Pancreas (tissue), 10 donors: Measurements from ENCODE around the gene ASB16. TPM values are rescaled to one million over a fixed set of nuclear protein-coding genes. Genes with fewer than 3 reads are reported as not detected.

Experiments
- ATAC-seq, 4 donors: fragments of 200-7000 bp; cut with Tn5 transposase; one replicate each; pipeline versions ENCODE4 v1.8.0 to v1.9.1; 2020; ENCODE audit warnings: mild to moderate bottlenecking in 4 of 4, moderate library complexity in 4 of 4
- DNase-seq, 6 donors: peaks; one replicate each; pipeline ENCODE4 v3.0.0-alpha.2; 2020
- FAIRE-seq: peaks from 2 replicates; lab custom pipeline; 2012; peaks lifted over from hg19 to GRCh38; lab: Jason Lieb, UNC
- H3K27ac ChIP-seq, 4 donors: fragments of 200-600 bp; sonication (generic); 1 replicate in 3 of 4; 2 replicates in 1 of 4; pipeline versions ENCODE4 v1.5.0 to v1.8.0; 2020
- H3K27me3 ChIP-seq, 4 donors: fragments of 200-600 bp; one replicate each; pipeline ENCODE4 v1.8.0; 2021
- H3K36me3 ChIP-seq, 3 donors: fragments of 200-600 bp; sonication (generic) in 1 of 3; one replicate each; pipeline versions ENCODE4 v1.5.0 to v1.8.0; 2020 to 2021
- H3K4me1 ChIP-seq, 3 donors: fragments of 200-600 bp; one replicate each; pipeline ENCODE4 v1.8.0; 2021
- H3K4me3 ChIP-seq, 4 donors: fragments of 200-600 bp; sonication (generic) in 2 of 4; one replicate each; pipeline versions ENCODE4 v1.5.0 to v1.8.0; 2020 to 2021
- H3K9me3 ChIP-seq, 4 donors: fragments of 200-600 bp; one replicate each; pipeline ENCODE4 v1.8.0; 2021
- WGBS, 2 donors: extraction: QIAGEN DNeasy Blood & Tissue Kit; methylation state at CpG; one replicate each; pipeline ENCODE4 v1.1.7; 2013; 5-methylcytosine and 5-hydroxymethylcytosine counted together
- intact Hi-C, 3 donors: fragments of 100-400 bp; cut with DNase I; formaldehyde crosslinking; loops; one replicate each; pipeline versions ENCODE4 v1.11.1 to v1.14.2; 2022
- polyA plus RNA-seq, 2 donors: library from polyadenylated mRNA; stranded (reverse); fragments of 200-250 nt; gene quantifications; one replicate each; pipeline ENCODE4 v1.2.3, GENCODE V29; 2013
- total RNA-seq, 6 donors: library from RNA; stranded (reverse); fragmentation: NEBNext Ultra II Directional in 4 of 6; extraction: Animal tissue kit (Norgen Biotek cat#: 25700) in 4 of 6; gene quantifications; one replicate each; pipeline versions ENCODE4 v1.2.1 to v1.2.4, GENCODE V29; 2021 to 2023
- TF ChIP-seq, protein P1 (sequence below), 4 donors: fragments of 200-600 bp; sonication (generic) in 3 of 4; IDR thresholded peaks; one replicate each; pipeline versions ENCODE4 v1.5.0 to v1.8.0; 2021; ENCODE audit warnings: antibody characterized with exemption in 4 of 4
- donor health status: healthy with polysubstance abuse.
- donor health status: DM: no; HTN: no; CAD: no; lungs with moderate emphysema.
- donor health status: DM: no; HTN: no; CAD: no.
- donor health status: control.
- donor health status: control.
- donor health status: Bipolar disorder and iron deficiency.
- donor health status: DM: yes; HTN: yes; CAD: no.
- donor health status: DM: no; HTN: no; CAD: no.
- donor health status: DM: no; HTN: no; CAD: no.
- donor health status: DM: yes; HTN: yes; CAD: no.

Gene ASB16
- total and polyA plus RNA-seq, 8 donors, result 1.1 to 3.9 (median 2.3) TPM

DNA sequence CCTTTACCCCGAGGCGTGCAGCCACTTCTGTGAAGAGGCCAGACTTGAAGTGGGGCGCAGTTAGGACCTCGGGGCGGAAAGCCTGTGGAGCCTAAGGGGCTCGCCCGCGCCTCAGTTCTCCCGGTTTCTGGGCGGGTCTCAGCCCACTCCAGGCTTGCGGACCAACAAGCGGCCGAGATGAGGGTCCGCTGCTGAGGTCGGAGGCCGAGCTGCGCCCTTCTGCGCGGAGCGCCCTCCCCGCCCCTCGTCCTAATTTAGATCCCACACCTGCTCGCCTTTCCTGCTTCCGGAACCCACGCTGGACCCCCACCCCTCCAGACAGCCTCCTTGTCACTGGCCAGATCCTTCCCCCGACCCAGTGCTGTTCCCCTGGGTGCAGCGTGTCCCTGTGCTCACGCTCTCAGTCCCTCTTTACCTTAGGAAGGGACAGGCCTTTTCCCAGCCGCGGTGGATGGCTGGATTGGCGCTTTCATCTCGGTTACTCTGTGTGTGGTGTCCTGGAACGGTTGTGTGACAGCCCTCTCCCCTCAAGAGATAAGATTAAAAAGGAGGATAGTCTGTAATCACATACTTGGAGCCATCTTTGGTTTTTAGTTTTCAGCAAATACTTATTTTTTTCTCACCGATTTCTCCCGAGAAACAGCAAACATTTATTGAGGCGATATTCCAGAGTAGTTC, 30.1 kb downstream of the ASB16 start:
- peak overlapping the region; percentile 83 to 93 (median 91) for H3K27ac ChIP-seq
- DNase-seq (peak in 1 of 6 donors; percentile 46), ATAC-seq (peak in 3 of 4 donors; percentile 0 to 1 (median 1)), FAIRE-seq (no peak)
- no peaks in the 10 kb centered on the region for H3K27me3 ChIP-seq
- H3K36me3 ChIP-seq, result no peaks in the 10 kb centered on the region
- WGBS, 2 donors, result 3 to 4% methylated on average over 34 to 36 of the region's 36 CpGs
- H3K4me3 ChIP-seq, result peak overlapping the region; percentile 87 to 93 (median 91)
- H3K4me1 ChIP-seq, result peaks cover 3 to 11% (median 6%) of the 10 kb centered on the region in 3 donors
- TF ChIP-seq, protein P1, sequence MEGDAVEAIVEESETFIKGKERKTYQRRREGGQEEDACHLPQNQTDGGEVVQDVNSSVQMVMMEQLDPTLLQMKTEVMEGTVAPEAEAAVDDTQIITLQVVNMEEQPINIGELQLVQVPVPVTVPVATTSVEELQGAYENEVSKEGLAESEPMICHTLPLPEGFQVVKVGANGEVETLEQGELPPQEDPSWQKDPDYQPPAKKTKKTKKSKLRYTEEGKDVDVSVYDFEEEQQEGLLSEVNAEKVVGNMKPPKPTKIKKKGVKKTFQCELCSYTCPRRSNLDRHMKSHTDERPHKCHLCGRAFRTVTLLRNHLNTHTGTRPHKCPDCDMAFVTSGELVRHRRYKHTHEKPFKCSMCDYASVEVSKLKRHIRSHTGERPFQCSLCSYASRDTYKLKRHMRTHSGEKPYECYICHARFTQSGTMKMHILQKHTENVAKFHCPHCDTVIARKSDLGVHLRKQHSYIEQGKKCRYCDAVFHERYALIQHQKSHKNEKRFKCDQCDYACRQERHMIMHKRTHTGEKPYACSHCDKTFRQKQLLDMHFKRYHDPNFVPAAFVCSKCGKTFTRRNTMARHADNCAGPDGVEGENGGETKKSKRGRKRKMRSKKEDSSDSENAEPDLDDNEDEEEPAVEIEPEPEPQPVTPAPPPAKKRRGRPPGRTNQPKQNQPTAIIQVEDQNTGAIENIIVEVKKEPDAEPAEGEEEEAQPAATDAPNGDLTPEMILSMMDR (IDR thresholded peaks at IDR 0.05), result no peak
- H3K9me3 ChIP-seq, result no peaks in the 10 kb centered on the region
- intact Hi-C loops, result no loop called here

DNA sequence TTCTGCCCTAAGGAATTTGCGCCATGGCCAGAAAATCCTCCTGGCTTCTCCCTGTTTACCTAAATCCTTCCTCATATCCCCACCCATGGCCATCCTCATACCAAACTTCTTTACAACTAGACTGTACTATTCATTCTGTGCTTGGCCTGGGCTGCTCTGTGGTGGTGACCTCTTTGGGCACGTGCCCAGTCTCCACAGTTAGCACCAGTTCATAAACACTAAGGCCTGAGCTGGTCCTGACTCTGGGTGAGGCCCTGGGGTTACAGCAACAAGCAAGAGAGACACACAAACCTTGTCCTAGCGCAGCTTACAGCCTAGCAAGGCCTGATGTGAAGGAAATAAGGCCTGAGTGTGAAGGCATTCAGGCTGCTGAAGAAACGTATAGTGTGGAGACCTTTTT, 32.3 kb downstream of the ASB16 start:
- peaks cover 0 to 12% (median 11%) of the 10 kb centered on the region in 3 donors for H3K36me3 ChIP-seq
- no peak for FAIRE-seq
- TF ChIP-seq, protein P1 (IDR thresholded peaks at IDR 0.05), result no peak
- peak in 1 of 6 donors; percentile 25 for DNase-seq
- no peak overlapping the region for H3K27ac ChIP-seq
- ATAC-seq, result no peak
- H3K4me1 ChIP-seq, result peaks cover 3 to 11% (median 3%) of the 10 kb centered on the region in 3 donors
- intact Hi-C loops, result no loop called here
- H3K27me3 ChIP-seq, result no peaks in the 10 kb centered on the region
- H3K4me3 ChIP-seq, result no peak overlapping the region
- 79 to 86% methylated on average over 4 of the region's 4 CpGs for WGBS, 2 donors
- no peaks in the 10 kb centered on the region for H3K9me3 ChIP-seq

DNA sequence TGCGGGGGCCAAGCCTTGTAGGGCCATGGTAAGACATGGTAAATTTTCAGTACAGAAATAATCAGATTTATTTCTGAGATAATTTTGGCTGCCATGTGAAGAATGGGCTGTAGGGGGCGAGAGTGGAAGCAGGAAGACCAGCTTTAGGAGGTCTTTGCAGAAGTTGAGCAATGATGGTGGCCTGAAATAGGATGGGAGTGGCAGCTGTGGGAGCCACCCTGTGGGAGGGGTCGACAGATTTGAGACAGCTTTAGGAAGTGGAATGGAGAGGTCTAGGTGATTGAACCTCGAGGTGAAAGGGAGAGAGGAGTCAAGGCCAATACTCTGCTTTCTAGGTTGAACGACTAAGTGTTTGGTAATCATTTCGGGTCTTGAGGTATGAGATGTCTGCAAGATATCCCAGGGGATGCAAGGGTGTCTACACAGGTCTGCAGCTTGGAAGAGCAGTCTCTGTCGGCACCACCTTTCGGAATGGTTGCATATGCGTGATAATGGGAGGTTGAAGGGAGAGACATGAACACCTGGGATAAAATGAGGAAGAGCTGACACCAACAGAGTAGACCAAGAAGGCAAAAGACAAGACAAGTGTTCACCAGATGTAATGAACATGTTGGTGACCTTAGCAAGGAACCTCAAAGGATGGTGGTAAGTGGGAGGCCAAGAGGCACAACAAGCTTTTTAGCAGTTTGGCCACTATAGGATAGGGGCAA, 33.4 kb downstream of the ASB16 start:
- H3K27me3 ChIP-seq, result no peaks in the 10 kb centered on the region
- H3K4me3 ChIP-seq, result no peak overlapping the region
- TF ChIP-seq, protein P1 (IDR thresholded peaks at IDR 0.05), result peak; percentile 22 to 55 (median 35)
- WGBS, 2 donors, result 49 to 56% methylated on average over 9 of the region's 9 CpGs
- ATAC-seq (no peak), FAIRE-seq (no peak), DNase-seq (peak in 1 of 6 donors; percentile 30)
- intact Hi-C loops, result no loop called here
- H3K36me3 ChIP-seq, result peaks cover 0 to 14% (median 13%) of the 10 kb centered on the region in 3 donors
- no peak overlapping the region for H3K27ac ChIP-seq
- H3K9me3 ChIP-seq, result no peaks in the 10 kb centered on the region
- H3K4me1 ChIP-seq, result peaks cover 0 to 4% (median 3%) of the 10 kb centered on the region in 3 donors

DNA sequence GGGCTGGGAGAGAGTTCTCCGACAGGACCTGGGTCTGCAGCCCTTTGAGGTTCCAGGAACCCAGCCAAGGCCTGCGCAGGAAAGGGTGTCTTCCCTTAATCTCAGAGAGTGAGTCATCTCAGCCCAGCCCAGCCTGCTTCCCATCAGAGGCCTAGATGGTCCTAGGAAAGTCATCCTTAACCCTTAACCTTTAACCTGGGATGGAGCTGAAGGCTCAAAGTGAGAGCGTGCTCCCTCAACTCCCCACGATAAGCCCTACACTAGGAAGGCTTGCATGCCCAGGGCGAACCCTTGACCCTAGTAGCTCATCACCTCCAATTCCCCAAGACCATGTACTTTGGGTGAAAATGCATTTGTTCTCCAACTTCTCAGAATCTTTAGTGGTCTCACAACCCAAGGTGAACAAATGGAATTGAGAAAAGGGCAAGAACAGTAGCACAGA, 34.0 kb downstream of the ASB16 start:
- Histone ChIP-seq H3K4me1 (peaks cover 0 to 4% (median 3%) of the 10 kb centered on the region in 3 donors), H3K4me3 (no peak overlapping the region), H3K36me3 (peaks cover 0 to 18% (median 14%) of the 10 kb centered on the region in 3 donors), H3K9me3 (no peaks in the 10 kb centered on the region), H3K27me3 (no peaks in the 10 kb centered on the region), H3K27ac (no peak overlapping the region)
- TF ChIP-seq, protein P1 (IDR thresholded peaks at IDR 0.05), result no peak
- 59 to 64% methylated on average over 5 of the region's 5 CpGs for WGBS, 2 donors
- FAIRE-seq, result no peak
- intact Hi-C loops, result no loop called here
- DNase-seq, result peak in 1 of 6 donors; percentile 39
- no peak for ATAC-seq
